GM19452 (cell line): ENCODE data around the gene AGTPBP1.
"Not testable (repeated sequence)": the region's sequence is repeated elsewhere in the genome, so short reads cannot be mapped to it uniquely, and the experiment has no call there.

Source experiments
- ATAC-seq: cut with Tn5 transposase; IDR thresholded peaks from one replicate; pipeline ENCODE4 v1.9.1; 2021; ENCODE audit not compliant: unreplicated experiment

Gene AGTPBP1

GRCh38 chr9:85717818-85718217 is 23.9 kb downstream of the AGTPBP1 start:
- ATAC-seq, result not testable (repeated sequence)

- no peak for ATAC-seq
Observed at GRCh38 chr9:85717220-85717619, 24.5 kb downstream of the AGTPBP1 start.

- ATAC-seq, result peak; percentile 64
Observed at GRCh38 chr9:85716031-85716877, 25.5 kb downstream of the AGTPBP1 start.

DNA sequence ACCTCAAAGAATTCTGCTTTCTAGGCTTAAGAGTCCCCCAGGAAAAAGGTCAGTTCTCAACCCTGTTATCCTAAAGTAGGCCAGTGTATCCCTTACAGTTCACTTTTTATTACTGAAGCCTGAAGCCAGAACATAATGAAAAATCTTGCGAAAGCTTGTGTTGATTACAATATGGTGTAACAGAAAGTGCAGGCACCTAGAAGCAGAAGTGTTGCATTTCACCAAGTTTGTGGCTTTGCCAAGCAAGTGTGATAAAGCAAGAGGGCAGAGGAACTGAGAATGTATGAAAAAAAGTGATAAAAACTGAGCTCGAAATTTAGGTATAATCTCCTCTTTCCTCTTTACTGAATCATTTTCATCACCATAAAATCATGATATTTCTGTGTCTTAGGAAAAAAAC is 26.2 kb downstream of the AGTPBP1 start:
- peak; percentile 77 for ATAC-seq

- no peak for ATAC-seq
Observed at GRCh38 chr9:85713897-85714296, 27.9 kb downstream of the AGTPBP1 start.

GRCh38 chr9:85704744-85705143 is 37.0 kb downstream of the AGTPBP1 start:
- ATAC-seq, result no peak

DNA sequence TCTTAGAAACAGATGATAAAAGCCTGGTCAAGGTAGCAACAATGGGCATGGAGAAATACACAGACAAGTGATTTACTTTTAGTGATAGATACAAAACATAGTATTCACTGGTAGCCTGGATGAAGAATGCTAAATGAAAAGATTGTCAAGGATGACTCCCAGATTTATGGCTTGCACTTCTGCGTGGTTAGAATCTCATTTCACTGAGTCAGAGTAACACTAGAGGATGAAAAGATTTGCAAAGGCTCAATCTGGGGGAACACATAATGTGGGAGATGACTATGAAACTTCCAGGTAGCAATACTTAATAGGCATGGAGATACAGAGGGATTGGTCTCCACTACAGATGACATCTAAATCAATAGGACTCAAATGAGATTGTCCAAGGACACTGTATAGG is 38.4 kb downstream of the AGTPBP1 start:
- ATAC-seq, result no peak

DNA sequence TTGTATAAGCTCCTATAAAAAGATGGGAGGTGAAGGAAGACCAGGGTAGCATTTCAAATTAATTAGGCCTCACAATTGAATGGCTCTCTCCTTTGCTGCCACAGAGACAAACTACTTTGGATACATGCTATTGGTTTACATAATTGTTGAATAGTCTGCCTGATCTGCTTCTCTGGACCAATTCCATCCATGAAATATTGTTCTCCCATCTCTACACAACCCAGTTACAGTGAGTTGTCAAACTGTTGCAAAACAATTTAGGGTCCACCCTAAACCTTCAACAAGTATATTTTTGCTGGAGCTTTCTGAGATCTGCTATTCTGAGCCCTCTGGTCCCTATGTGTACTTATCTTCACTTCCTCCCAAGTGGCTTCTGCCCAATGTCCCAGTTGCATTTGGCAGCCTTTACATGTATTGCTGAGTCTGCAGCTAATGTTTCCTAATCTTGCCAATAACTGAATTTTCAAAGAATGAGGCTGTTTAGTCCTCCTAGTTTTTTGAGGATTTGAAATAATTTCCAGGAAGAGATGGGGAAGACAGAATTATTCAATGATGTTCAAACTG is 38.9 kb downstream of the AGTPBP1 start:
- ATAC-seq, result no peak

- ATAC-seq, result no peak
Observed at GRCh38 chr9:85702191-85702590, 39.6 kb downstream of the AGTPBP1 start.

DNA sequence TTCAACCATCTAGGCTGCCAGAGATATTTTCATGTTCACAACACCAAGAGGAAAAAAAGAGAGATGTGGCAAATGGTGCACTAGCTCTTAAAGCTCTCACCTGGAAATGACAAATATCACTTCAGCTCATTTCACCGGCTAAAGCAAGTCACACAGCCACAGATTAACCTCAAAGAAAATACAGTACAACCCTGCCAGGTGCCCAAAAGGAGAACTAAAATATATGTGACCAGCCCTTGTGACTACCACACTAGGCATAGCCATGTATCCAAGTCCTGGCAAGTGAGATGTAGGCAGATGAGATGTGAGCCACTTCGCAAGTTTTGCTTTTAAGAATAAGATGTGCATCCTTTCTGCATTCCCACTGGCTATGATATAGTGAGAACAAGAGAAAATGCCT is 41.4 kb downstream of the AGTPBP1 start:
- no peak for ATAC-seq

- no peak for ATAC-seq
Observed at GRCh38 chr9:85688361-85688760, 53.4 kb downstream of the AGTPBP1 start.

- no peak for ATAC-seq
Observed at GRCh38 chr9:85685081-85685480, 56.7 kb downstream of the AGTPBP1 start.

DNA sequence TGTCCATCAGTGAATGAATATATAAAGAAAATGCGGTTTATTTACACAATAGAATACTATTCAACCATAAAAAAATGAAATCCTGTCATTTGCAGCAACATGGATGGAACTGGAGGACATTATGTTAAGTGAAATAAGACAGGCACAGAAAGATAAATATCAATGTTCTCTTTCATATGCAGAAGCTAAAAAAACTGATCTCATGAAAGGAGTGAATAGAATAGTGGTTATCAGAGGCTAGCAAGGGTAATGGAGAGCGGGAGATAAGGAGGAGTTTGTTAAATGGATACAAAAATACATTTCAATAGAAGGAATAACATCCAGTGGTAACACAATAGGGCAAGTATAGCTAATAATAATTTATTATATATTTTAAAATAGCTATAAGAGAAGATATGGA is 65.0 kb downstream of the AGTPBP1 start:
- no peak for ATAC-seq

DNA sequence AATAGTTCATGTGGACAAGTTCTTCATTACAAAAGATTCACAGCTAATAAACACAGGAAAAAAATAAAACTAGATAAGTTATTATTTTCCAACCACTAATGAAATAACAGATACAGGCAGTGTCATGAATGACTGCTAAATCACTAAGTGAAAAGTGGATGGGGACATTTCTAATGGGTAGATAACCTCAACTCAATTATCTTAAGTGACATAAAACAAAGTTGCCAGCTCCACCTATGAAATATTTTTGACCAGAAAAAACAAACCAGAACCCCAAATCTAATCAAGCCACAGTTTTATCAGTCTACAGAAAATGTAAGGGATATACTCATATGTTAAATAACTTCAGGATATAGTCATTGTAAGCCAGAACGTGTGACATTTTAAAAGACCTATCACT is 74.4 kb downstream of the AGTPBP1 start:
- ATAC-seq, result no peak

DNA sequence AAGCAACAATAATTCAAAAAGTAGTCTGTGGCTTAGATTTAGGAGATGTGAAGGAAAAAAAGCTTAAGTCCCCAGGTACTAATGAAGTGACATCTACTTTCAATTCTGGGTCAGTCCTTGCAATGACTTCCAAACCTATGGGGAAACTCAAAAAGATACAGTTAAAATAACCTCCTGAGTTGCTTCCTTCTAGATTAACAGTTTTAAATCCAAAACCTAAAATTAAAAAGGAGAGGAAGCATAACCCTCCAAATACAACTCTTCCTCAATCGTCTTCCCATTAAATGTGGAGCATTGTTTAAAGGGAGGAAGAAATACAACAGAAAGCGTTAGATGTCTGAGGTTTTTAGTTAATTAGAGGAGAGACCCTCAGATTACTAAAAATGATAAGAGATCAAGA is 75.7 kb downstream of the AGTPBP1 start:
- ATAC-seq, result no peak

- no peak for ATAC-seq
Observed at GRCh38 chr9:85662573-85662972, 79.2 kb downstream of the AGTPBP1 start.

DNA sequence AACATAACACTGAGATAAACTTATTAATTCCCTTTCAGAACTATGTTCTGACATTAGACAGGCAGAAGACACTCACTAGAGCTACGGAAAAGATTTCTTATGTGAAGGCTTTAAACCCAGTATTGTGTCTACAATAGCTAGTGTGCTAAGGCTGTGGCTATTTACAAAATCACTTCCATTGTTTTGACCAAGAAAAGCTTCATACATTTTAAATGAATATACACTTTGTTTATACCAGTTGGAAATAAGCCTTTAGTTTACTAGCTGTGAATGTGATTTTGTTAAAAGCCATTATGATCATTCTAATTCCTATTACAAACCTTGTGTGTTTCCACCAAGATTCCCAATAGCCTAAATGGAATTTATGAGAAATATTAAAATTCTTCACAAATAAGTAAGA is 83.0 kb downstream of the AGTPBP1 start:
- ATAC-seq, result no peak

GRCh38 chr9:85653153-85653552 is 88.6 kb downstream of the AGTPBP1 start:
- no peak for ATAC-seq

DNA sequence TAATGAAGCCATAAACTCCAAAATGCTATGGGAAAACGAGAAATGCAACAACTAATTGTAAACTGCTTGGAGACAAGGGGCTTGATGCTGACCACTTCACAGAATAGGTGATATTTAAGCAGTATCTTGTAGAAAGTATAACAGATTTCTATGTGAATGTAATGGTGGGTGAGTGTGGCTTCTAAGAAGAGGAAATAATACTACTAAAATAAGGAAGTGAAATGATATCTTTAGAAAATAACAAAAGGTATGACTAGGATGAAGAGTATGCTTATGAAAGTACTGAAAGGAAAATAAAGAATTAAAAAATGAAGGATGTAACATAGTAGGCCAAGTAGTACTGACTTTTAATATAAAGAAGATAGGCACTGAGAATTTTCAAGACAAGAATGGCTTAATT is 94.2 kb downstream of the AGTPBP1 start:
- peak; percentile 84 for ATAC-seq

- no peak for ATAC-seq
Observed at GRCh38 chr9:85645909-85646627, 95.7 kb downstream of the AGTPBP1 start.

DNA sequence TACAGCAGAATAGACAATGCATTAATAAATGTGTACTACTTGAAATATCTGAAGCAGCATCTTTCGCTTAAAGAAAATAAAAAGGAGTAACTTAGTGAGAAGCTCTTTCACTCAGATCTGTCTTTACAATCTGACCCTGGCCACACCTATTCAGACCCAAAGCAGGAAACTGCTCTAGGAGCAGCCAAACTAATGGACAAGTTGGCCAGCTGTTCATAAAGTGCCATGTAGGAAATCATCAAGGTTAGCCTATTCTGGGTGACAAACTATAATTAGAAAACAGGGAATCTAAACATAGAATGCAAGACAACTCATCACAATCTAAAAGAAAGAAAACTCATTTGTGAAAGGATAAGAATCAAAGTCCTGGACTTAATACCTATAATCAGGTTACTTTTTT is 101.3 kb downstream of the AGTPBP1 start:
- ATAC-seq, result no peak

GRCh38 chr9:85639675-85640186 is 102.0 kb downstream of the AGTPBP1 start:
- ATAC-seq, result no peak
